Caco-2 (cell line): Measurements from ENCODE around the gene TMPRSS5. TPM values are rescaled to one million over a fixed set of nuclear protein-coding genes. Genes with fewer than 3 reads are reported as not detected.

Source experiments
- BruUV-seq: library from RNA; stranded (reverse); fragments of 400-500 nt; replicated peaks from 2 replicates; lab custom pipeline; 2021; lab: Mats Ljungman, UMichigan
- CTCF ChIA-PET: fragments of 300-600 bp; sonication (Branson Sonifier 250); formaldehyde crosslinking; loops from one replicate; lab custom pipeline; 2022; ENCODE audit warnings: antibody characterized with exemption; lab: Charles Lee
- POLR2A ChIA-PET: fragments of 300-600 bp; sonication (Branson Sonifier 250); formaldehyde crosslinking; loops from one replicate; lab custom pipeline; 2022; ENCODE audit warnings: antibody characterized with exemption; lab: Charles Lee
- DNase-seq, 2 experiments: peaks; one replicate each; pipeline versions ENCODE4 v3.0.0 to v3.0.0-alpha.2; 2020 to 2022
- H3K27me3 ChIP-seq: replicated peaks from 2 replicates; pipeline ENCODE4 v1.6.0; 2011; ENCODE audit warnings: low read length; ENCODE audit not compliant: control insufficient read depth, insufficient read depth
- H3K36me3 ChIP-seq: 2 replicates; pipeline ENCODE4 v1.5.1; 2011; ENCODE audit warnings: low read length; ENCODE audit not compliant: control insufficient read depth, insufficient read depth
- H3K4me1 ChIP-seq: fragments of 250-450 bp; sonication (Bioruptor Pico); 2 replicates; pipeline ENCODE4 v1.5.1; 2020; ENCODE audit warnings: mild to moderate bottlenecking
- H3K4me3 ChIP-seq: 2 replicates; pipeline ENCODE4 v1.5.1; 2011; ENCODE audit warnings: low read depth, mild to moderate bottlenecking, control low read depth, low read length
- H3K9me3 ChIP-seq: fragments of 250-450 bp; sonication (Bioruptor Pico); 2 replicates; pipeline ENCODE4 v1.5.1; 2020; ENCODE audit warnings: mild to moderate bottlenecking, moderate library complexity
- H3K27ac Mint-ChIP-seq: one replicate; pipeline ENCODE4 v1.8.0; 2022; ENCODE audit warnings: mixed read lengths; ENCODE audit not compliant: unreplicated experiment
- H3K27me3 Mint-ChIP-seq: one replicate; pipeline ENCODE4 v1.8.0; 2022; ENCODE audit warnings: mixed read lengths; ENCODE audit not compliant: insufficient read depth, unreplicated experiment
- H3K36me3 Mint-ChIP-seq: one replicate; pipeline ENCODE4 v1.8.0; 2022; ENCODE audit warnings: mild to moderate bottlenecking, mixed read lengths; ENCODE audit not compliant: insufficient read depth, unreplicated experiment
- H3K4me1 Mint-ChIP-seq: one replicate; pipeline ENCODE4 v1.8.0; 2022; ENCODE audit warnings: low read depth, mixed read lengths; ENCODE audit not compliant: unreplicated experiment
- H3K4me3 Mint-ChIP-seq: one replicate; pipeline ENCODE4 v1.8.0; 2022; ENCODE audit warnings: mild to moderate bottlenecking, moderate library complexity, mixed read lengths; ENCODE audit not compliant: unreplicated experiment
- H3K9me3 Mint-ChIP-seq: one replicate; pipeline ENCODE4 v1.8.0; 2022; ENCODE audit warnings: mixed read lengths; ENCODE audit not compliant: unreplicated experiment
- intact Hi-C: fragments of 100-400 bp; cut with micrococcal nuclease; formaldehyde crosslinking; loops from one replicate; pipeline ENCODE4 v1.10.0; 2022; ENCODE audit not compliant: unreplicated experiment
- total RNA-seq: library from RNA; stranded (reverse); gene quantifications from 2 replicates; pipeline ENCODE4 v1.2.3, GENCODE V29; 2022
- TF ChIP-seq, protein P1 (sequence below), 2 experiments: fragments of 200-600 bp in 1 of 2; IDR thresholded peaks; 1 replicate in 1 of 2; 2 replicates in 1 of 2; pipeline versions ENCODE4 v1.5.1 to v1.8.0; 2011 to 2022; ENCODE audit warnings: antibody characterized with exemption in 1 of 2, control low read depth in 1 of 2, inconsistent platforms in 1 of 2, low read depth in 1 of 2, low read length in 1 of 2, mild to moderate bottlenecking in 1 of 2, moderate library complexity in 1 of 2; ENCODE audit not compliant: insufficient read depth in 1 of 2, severe bottlenecking in 1 of 2, unreplicated experiment in 1 of 2

The TMPRSS5 gene
- total RNA-seq, 1 experiment from 2014 or later: 2.4 TPM

- ChIA-PET CTCF (interaction anchor here (0.6 to 1.9 kb wide), 4 partner anchors 19 to 132 kb away, joined by 3 to 10 read pairs (median 6); no protein-coding TSS in a partner anchor), POLR2A (interaction anchor here (0.7 to 1.5 kb wide), 4 partner anchors 28 to 840 kb away, joined by 3 to 7 read pairs (median 4); no protein-coding TSS in a partner anchor)
- Histone ChIP-seq H3K9me3 (peaks cover 24% of the 10 kb centered on the region), H3K4me1 (peaks cover 82% of the 10 kb centered on the region), H3K36me3 (no peaks in the 10 kb centered on the region), H3K4me3 (no peak overlapping the region), H3K27me3 (no peaks in the 10 kb centered on the region)
- Mint-ChIP-seq H3K4me1 (peaks cover 56% of the 10 kb centered on the region), H3K27ac (peak overlapping the region; percentile 99), H3K36me3 (peaks cover 34% of the 10 kb centered on the region), H3K27me3 (no peaks in the 10 kb centered on the region), H3K9me3 (peaks cover 39% of the 10 kb centered on the region), H3K4me3 (peak overlapping the region; percentile 28)
- TF ChIP-seq, protein P1, sequence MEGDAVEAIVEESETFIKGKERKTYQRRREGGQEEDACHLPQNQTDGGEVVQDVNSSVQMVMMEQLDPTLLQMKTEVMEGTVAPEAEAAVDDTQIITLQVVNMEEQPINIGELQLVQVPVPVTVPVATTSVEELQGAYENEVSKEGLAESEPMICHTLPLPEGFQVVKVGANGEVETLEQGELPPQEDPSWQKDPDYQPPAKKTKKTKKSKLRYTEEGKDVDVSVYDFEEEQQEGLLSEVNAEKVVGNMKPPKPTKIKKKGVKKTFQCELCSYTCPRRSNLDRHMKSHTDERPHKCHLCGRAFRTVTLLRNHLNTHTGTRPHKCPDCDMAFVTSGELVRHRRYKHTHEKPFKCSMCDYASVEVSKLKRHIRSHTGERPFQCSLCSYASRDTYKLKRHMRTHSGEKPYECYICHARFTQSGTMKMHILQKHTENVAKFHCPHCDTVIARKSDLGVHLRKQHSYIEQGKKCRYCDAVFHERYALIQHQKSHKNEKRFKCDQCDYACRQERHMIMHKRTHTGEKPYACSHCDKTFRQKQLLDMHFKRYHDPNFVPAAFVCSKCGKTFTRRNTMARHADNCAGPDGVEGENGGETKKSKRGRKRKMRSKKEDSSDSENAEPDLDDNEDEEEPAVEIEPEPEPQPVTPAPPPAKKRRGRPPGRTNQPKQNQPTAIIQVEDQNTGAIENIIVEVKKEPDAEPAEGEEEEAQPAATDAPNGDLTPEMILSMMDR (IDR thresholded peaks at IDR 0.05; ENCODE audit: insufficient read depth in 1 of 2, low read depth in 1 of 2, low read length in 1 of 2, severe bottlenecking in 1 of 2, unreplicated experiment in 1 of 2): no peak
- DNase-seq: peak; percentile 77 to 87
- no TSS peak for BruUV-seq
- intact Hi-C loops: loop anchor here (1.0 to 2.0 kb wide), 3 partner anchors 99 to 355 kb away; partner anchors contain the start of gene TTC12
Observed at GRCh38 chr11:113670149-113670830, 35.8 kb downstream of the TMPRSS5 start.

- Histone ChIP-seq H3K36me3 (no peaks in the 10 kb centered on the region), H3K4me3 (no peak overlapping the region), H3K27me3 (no peaks in the 10 kb centered on the region), H3K4me1 (peaks cover 89% of the 10 kb centered on the region), H3K9me3 (peaks cover 24% of the 10 kb centered on the region)
- H3K27me3 Mint-ChIP-seq: no peaks in the 10 kb centered on the region
- peak overlapping the region; percentile 28 for H3K4me3 Mint-ChIP-seq
- H3K27ac Mint-ChIP-seq: peak overlapping the region; percentile 99
- POLR2A ChIA-PET: interaction anchor here (1.1 kb wide), 1 partner anchor 58 kb away, joined by 3 read pairs; no protein-coding TSS in a partner anchor
- TF ChIP-seq, protein P1 (IDR thresholded peaks at IDR 0.05; ENCODE audit: insufficient read depth in 1 of 2, low read depth in 1 of 2, low read length in 1 of 2, severe bottlenecking in 1 of 2, unreplicated experiment in 1 of 2): no peak
- CTCF ChIA-PET: interaction anchor here (1.1 to 2.1 kb wide), 4 partner anchors 16 to 129 kb away, joined by 3 to 7 read pairs (median 4); no protein-coding TSS in a partner anchor
- BruUV-seq: no TSS peak
- H3K9me3 Mint-ChIP-seq: peaks cover 37% of the 10 kb centered on the region
- no peak for DNase-seq
- intact Hi-C loops: no loop called here
- peaks cover 71% of the 10 kb centered on the region for H3K4me1 Mint-ChIP-seq
- peaks cover 50% of the 10 kb centered on the region for H3K36me3 Mint-ChIP-seq
Observed at GRCh38 chr11:113668255-113668654, 37.9 kb downstream of the TMPRSS5 start.

- intact Hi-C loops: no loop called here
- H3K4me3 Mint-ChIP-seq: no peak overlapping the region
- peaks cover 48% of the 10 kb centered on the region for H3K36me3 Mint-ChIP-seq
- POLR2A ChIA-PET: interaction anchor here (1.1 kb wide), 1 partner anchor 58 kb away, joined by 3 read pairs; no protein-coding TSS in a partner anchor
- Histone ChIP-seq H3K9me3 (peaks cover 24% of the 10 kb centered on the region), H3K4me1 (peaks cover 90% of the 10 kb centered on the region), H3K36me3 (no peaks in the 10 kb centered on the region), H3K4me3 (no peak overlapping the region), H3K27me3 (no peaks in the 10 kb centered on the region)
- CTCF ChIA-PET: interaction anchor here (1.1 to 2.1 kb wide), 4 partner anchors 17 to 128 kb away, joined by 3 to 7 read pairs (median 4); no protein-coding TSS in a partner anchor
- no TSS peak for BruUV-seq
- DNase-seq: no peak
- TF ChIP-seq, protein P1 (IDR thresholded peaks at IDR 0.05; ENCODE audit: insufficient read depth in 1 of 2, low read depth in 1 of 2, low read length in 1 of 2, severe bottlenecking in 1 of 2, unreplicated experiment in 1 of 2): no peak
- no peaks in the 10 kb centered on the region for H3K27me3 Mint-ChIP-seq
- H3K4me1 Mint-ChIP-seq: peaks cover 66% of the 10 kb centered on the region
- H3K27ac Mint-ChIP-seq: peak overlapping the region; percentile 99
- peaks cover 33% of the 10 kb centered on the region for H3K9me3 Mint-ChIP-seq
Observed at GRCh38 chr11:113667801-113668200, 38.3 kb downstream of the TMPRSS5 start.
